LNCaP clone FGC (cell line): ENCODE data around the gene HOXC6.
"Not testable (repeated sequence)": the region's sequence is repeated elsewhere in the genome, so short reads cannot be mapped to it uniquely, and the experiment has no call there.

Experiments
- DNase-seq: peaks from one replicate; pipeline ENCODE4 v3.0.0-alpha.2; 2011; ENCODE audit warnings: low read depth
- H3K4me3 ChIP-seq: 2 replicates; pipeline ENCODE4 v1.5.1; 2011; ENCODE audit warnings: mild to moderate bottlenecking, low read depth, low read length, control low read depth
- CTCF ChIP-seq: IDR thresholded peaks from 2 replicates; pipeline ENCODE4 v1.5.1; 2012; ENCODE audit warnings: mild to moderate bottlenecking; ENCODE audit not compliant: control insufficient read depth, insufficient read depth; ENCODE audit errors: extremely low read depth

HOXC6 gene

DNA sequence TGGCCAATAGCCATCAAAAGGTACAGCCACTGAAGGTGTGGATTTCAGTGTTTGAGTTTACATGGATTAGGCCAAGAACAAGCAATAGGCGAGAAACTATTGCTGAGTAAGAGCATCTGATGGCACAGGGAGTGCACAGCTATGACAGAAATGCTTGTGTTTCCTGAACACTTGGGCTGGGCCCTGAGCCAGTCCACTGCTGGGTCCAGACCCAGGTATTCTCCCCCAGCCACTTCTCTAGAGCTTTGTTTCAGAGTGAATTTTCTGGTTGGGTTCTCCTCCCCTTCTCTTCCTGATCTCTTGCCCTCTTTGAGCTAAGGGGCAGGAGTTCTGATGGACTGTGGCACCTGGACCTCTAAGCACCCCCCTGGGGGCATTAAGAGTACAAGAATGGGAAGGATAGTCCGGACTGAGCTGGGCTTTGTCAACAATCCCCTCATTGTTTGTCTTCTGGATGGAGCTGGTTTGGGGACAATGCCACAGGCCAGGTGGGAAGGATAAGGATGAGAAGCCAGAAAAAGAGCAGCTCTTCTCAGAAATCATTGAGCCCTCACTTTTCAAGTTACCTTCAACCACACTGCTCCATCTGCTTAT, 13.0 kb downstream of the HOXC6 start:
- TF ChIP-seq CTCF, result no peak
- H3K4me3 ChIP-seq, result no peak overlapping the region
- no peak for DNase-seq

DNA sequence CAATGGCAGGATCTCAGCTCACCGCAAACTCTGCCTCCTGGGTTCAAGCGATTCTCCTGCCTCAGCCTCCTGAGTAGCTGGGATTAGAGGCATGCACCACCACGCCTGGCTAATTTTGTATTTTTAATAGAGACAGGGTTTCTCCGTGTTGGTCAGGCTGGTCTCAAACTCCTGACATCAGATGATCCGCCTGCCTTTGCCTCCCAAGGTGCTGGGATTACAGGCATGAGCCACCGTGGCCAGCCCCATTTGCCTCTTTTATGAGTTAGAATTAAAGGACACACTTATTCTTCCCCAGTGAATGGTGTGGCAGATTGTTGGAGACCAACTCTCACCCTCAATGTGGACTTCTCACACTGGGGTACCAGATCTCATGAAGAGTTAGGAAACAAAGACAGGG, 13.8 kb downstream of the HOXC6 start:
- not testable (repeated sequence) for DNase-seq, H3K4me3 ChIP-seq

DNA sequence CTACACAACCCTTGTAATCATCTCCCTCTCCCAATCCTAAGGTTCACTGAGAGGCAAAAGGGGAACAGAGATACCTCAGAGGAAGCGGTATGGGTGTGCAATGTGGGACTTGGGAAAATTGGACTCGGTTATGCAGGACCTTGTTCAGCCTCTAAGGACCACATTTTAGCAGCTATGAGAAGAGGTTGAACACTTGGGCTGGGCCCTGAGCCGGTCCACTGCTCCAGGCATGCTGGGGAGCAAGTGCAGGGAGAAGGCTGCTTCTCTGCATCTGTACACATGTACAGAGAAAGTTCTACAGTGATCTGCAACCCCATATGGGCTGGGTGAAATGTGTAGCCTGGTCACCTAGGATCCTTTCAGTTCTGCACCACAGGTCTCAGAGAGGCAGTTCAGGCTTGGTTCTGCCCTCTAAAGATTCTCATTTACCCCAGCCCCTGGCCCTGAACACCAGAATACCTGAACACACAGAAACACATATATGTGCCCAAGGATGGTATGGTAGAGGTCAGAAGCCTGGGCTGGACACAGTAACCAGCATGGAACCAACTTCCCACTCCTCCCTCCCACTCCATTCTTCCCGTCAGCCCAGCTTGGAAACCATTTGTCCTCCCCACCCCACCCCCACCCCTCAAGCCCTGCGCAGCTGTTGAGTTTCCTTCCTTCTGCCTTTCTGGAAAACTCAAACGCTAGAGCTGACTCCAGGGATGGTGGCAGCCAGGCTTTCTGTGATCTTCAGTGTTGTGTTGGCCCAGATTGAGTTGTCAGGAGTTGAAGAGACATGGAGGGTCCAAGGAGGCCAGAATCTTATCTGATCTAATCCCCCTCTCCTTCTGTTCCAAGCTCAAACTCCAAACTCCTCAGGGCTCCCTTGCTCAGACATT, 15.0 kb downstream of the HOXC6 start:
- no peak for TF ChIP-seq CTCF
- no peak overlapping the region for H3K4me3 ChIP-seq

DNA sequence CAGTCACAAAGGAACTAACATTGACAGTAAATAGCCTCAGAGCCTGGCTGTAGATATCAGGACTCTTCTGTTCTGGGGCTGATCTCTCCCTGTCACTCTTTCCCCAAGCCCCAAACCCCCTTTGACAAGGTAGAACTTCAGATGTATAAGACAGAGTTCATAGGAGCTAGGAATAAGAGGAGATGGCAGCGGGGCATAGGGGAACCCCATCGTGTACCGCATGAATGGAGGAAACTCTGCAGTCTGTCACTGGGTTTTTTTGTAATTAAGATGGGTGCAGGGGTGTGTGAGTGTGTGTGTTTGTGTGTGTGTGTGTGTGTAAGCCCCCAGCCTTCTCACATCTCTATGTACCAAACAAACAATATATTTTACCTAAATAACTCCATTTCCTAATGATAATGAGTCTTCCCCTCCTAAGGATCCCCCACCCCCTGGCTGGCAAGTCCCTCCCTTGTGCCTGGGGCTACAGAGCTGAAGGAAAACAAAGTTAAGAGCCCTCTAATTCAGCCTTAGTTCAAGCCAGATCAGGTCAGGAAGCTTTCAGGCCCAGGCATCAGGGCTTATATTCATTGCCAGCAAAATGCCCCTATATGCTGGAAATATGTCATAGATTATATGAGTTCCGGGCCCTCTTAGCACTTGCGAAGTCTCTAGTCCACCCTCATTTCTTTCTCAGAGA, 16.3 kb downstream of the HOXC6 start:
- H3K4me3 ChIP-seq, result no peak overlapping the region
- TF ChIP-seq CTCF, result no peak
- no peak for DNase-seq

More for the DNA sequence above, 15.0 kb downstream of the HOXC6 start:
- DNase-seq, result no peak

DNA sequence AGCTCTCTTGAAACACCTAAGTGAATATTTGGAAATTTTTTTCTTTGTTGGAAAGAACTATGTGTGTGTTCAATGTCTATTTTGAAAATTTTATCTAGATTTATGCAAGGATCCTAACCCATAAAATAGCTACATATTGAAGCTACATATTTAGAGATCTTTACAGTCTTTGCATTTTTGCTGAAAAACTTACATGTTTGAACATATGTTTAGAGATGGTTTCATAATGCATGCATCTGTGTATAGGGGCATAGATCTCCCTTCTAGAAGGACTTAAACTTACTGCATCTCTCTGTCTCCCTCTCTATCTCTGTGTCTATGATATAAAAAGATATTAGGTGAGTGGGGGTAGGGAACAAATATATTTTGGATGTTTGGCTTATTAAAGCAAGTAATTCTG, 17.2 kb downstream of the HOXC6 start:
- H3K4me3 ChIP-seq, result no peak overlapping the region
- DNase-seq, result no peak
- no peak for TF ChIP-seq CTCF

DNA sequence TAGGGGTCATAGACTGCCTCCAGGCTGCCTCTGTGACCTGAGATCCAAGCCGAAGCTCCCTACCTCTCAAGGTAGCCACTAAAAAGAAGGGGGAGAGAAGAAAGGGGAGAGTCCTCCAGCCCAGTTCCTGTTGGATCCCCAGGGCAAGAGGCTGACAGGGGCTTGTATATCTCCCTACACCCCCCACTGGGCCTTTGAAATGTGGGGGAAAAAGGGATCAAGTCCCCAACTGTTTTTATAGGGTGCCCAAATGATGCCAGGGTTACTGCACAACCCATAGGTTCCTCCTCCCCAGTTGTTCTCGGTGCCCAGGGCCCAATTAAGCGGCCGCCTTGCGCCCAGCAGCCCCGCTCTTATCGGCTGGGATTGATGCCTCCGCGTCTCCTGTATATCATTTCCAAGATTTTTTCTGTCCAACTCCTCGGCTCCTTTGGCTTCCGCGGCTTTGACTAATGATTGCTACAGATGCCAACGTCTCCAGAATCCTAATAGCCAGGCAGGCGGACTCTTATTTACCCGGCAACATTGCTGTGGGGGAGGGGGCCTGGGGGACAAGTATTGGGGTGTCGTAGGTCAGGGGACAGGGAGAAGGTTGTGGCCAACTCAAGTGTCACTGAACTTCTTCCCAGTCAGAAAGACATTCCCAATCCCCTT, 17.8 kb downstream of the HOXC6 start:
- H3K4me3 ChIP-seq, result no peak overlapping the region
- TF ChIP-seq CTCF, result no peak
- no peak for DNase-seq

DNA sequence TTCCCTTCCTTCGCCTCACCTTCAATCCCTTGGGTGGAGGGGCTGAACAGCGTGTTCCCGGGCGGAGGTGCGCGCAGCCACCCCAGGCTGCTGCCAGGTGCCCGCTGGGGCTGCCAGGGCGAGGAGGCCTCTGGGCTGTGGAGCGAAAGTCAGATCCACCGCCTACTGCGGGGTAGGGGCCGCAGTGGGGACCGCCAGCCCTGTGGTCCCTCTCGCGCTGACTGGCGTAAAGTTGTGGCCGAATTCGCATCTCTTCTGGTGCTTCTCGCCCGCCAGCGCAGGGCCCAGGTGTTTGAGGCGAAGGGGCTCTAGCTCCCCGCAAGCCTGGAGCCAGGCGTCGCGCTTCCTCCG, 18.5 kb downstream of the HOXC6 start:
- no peak for TF ChIP-seq CTCF
- DNase-seq, result no peak
- H3K4me3 ChIP-seq, result no peak overlapping the region
